Neural progenitor cell (in vitro differentiated cells): ENCODE measurements around the gene ACOX3. TPM values are rescaled to one million over a fixed set of nuclear protein-coding genes. Genes with fewer than 3 reads are reported as not detected.

Experiments used
- DNase-seq: peaks from one replicate; pipeline ENCODE4 v3.0.0-alpha.2; 2016; ENCODE audit warnings: low spot score
- H2AFZ ChIP-seq: fragments of 200-600 bp; sonication (generic); replicated peaks from 2 replicates; pipeline ENCODE4 v1.6.1; 2016; ENCODE audit warnings: antibody characterized with exemption
- H3F3A ChIP-seq: fragments of 200-600 bp; sonication (generic); 2 replicates; pipeline ENCODE4 v1.6.1; 2016; ENCODE audit warnings: antibody characterized with exemption, low read depth
- H3K27ac ChIP-seq: fragments of 200-600 bp; sonication (generic); 2 replicates; pipeline ENCODE4 v1.5.1; 2016; ENCODE audit warnings: mild to moderate bottlenecking
- H3K27me3 ChIP-seq: fragments of 200-600 bp; sonication (generic); 2 replicates; pipeline ENCODE4 v1.6.1; 2016; ENCODE audit warnings: mild to moderate bottlenecking, moderate library complexity
- H3K36me3 ChIP-seq: fragments of 200-600 bp; sonication (generic); 2 replicates; pipeline ENCODE4 v1.5.1; 2016
- H3K4me1 ChIP-seq: fragments of 200-600 bp; sonication (generic); 2 replicates; pipeline ENCODE4 v1.6.1; 2016; ENCODE audit warnings: mixed run types
- H3K4me2 ChIP-seq: fragments of 200-600 bp; sonication (generic); 2 replicates; pipeline ENCODE4 v1.6.1; 2016
- H3K4me3 ChIP-seq: fragments of 200-600 bp; sonication (generic); 2 replicates; pipeline ENCODE4 v1.5.1; 2016
- H3K79me2 ChIP-seq: fragments of 200-600 bp; sonication (generic); 2 replicates; pipeline ENCODE4 v1.6.1; 2016; ENCODE audit warnings: low read depth
- H3K9ac ChIP-seq: fragments of 200-600 bp; sonication (generic); 2 replicates; pipeline ENCODE4 v1.6.1; 2016
- H3K9me3 ChIP-seq: fragments of 200-600 bp; sonication (generic); 2 replicates; pipeline ENCODE4 v1.5.1; 2016; ENCODE audit warnings: low read depth
- H4K20me1 ChIP-seq: fragments of 200-600 bp; sonication (generic); 2 replicates; pipeline ENCODE4 v1.6.1; 2016; ENCODE audit warnings: low read depth
- H3K27ac Mint-ChIP-seq: 3 replicates; pipeline ENCODE4 v1.8.0; 2021; ENCODE audit warnings: mixed read lengths
- H3K27me3 Mint-ChIP-seq: 2 replicates; pipeline ENCODE4 v1.8.0; 2022; ENCODE audit warnings: low read depth, mild to moderate bottlenecking, inconsistent platforms, moderate library complexity, mixed read lengths; ENCODE audit not compliant: insufficient read depth
- H3K36me3 Mint-ChIP-seq: 3 replicates; pipeline ENCODE4 v1.8.0; 2021; ENCODE audit warnings: mixed read lengths
- H3K4me1 Mint-ChIP-seq: 3 replicates; pipeline ENCODE4 v1.8.0; 2021; ENCODE audit warnings: mixed read lengths
- H3K4me3 Mint-ChIP-seq: 3 replicates; pipeline ENCODE4 v1.8.0; 2021; ENCODE audit warnings: mild to moderate bottlenecking, moderate library complexity, mixed read lengths
- H3K9me3 Mint-ChIP-seq: 3 replicates; pipeline ENCODE4 v1.8.0; 2020; ENCODE audit warnings: mixed read lengths
- CTCF ChIP-seq: fragments of 200-600 bp; sonication (generic); IDR thresholded peaks from 2 replicates; pipeline ENCODE4 v1.5.1; 2017; ENCODE audit warnings: antibody characterized with exemption, mild to moderate bottlenecking
- EZH2 ChIP-seq: fragments of 200-600 bp; sonication (generic); IDR thresholded peaks from 2 replicates; pipeline ENCODE4 v1.6.1; 2017; ENCODE audit warnings: antibody characterized with exemption, mild to moderate bottlenecking, moderate library complexity
- EZH2phosphoT487 ChIP-seq: fragments of 200-600 bp; sonication (generic); IDR thresholded peaks from 2 replicates; pipeline ENCODE4 v1.6.1; 2017; ENCODE audit warnings: antibody characterized with exemption
- total RNA-seq: library from RNA; depleted of rRNA; stranded (reverse); fragments of >200 nt; gene quantifications from 2 replicates; pipeline ENCODE4 v1.2.3, GENCODE V29; 2015; ENCODE audit warnings: low replicate concordance

Gene ACOX3
- total RNA-seq, 1 donor from 2014 or later = 14.0 TPM

- no peaks in the 10 kb centered on the region for H3K27me3 ChIP-seq
- H3F3A ChIP-seq = peaks cover 6% of the 10 kb centered on the region
- H3K4me1 Mint-ChIP-seq = peaks cover 4% of the 10 kb centered on the region
- no peaks in the 10 kb centered on the region for H4K20me1 ChIP-seq
- H3K4me2 ChIP-seq = no peak overlapping the region
- no peaks in the 10 kb centered on the region for H3K36me3 ChIP-seq
- H3K27ac ChIP-seq = no peak overlapping the region
- TF ChIP-seq CTCF (no peak), EZH2phosphoT487 (no peak), EZH2 (no peak)
- no peak overlapping the region for H3K4me3 ChIP-seq
- H3K9me3 Mint-ChIP-seq = no peaks in the 10 kb centered on the region
- H3K36me3 Mint-ChIP-seq = peaks cover 13% of the 10 kb centered on the region
- peaks cover 2% of the 10 kb centered on the region for H3K27me3 Mint-ChIP-seq
- H3K4me3 Mint-ChIP-seq = no peak overlapping the region
- no peak for DNase-seq
- H3K27ac Mint-ChIP-seq = no peak overlapping the region
- H3K9me3 ChIP-seq = no peaks in the 10 kb centered on the region
- H3K4me1 ChIP-seq = no peaks in the 10 kb centered on the region
- H3K9ac ChIP-seq = no peak overlapping the region
- H2AFZ ChIP-seq = no peak overlapping the region
- H3K79me2 ChIP-seq = no peaks in the 10 kb centered on the region
These were observed 23.9 kb upstream of the ACOX3 start for GRCh38 chr4:8464381-8464780.

- Histone ChIP-seq H3K27me3 (no peaks in the 10 kb centered on the region), H3K4me1 (no peaks in the 10 kb centered on the region), H3K27ac (no peak overlapping the region), H4K20me1 (no peaks in the 10 kb centered on the region), H3K36me3 (no peaks in the 10 kb centered on the region), H2AFZ (no peak overlapping the region), H3F3A (peaks cover 6% of the 10 kb centered on the region), H3K4me3 (no peak overlapping the region), H3K9ac (no peak overlapping the region), H3K79me2 (no peaks in the 10 kb centered on the region), H3K4me2 (no peak overlapping the region), H3K9me3 (no peaks in the 10 kb centered on the region)
- Mint-ChIP-seq H3K27me3 (no peaks in the 10 kb centered on the region), H3K36me3 (peaks cover 9% of the 10 kb centered on the region), H3K4me3 (no peak overlapping the region), H3K4me1 (no peaks in the 10 kb centered on the region), H3K9me3 (no peaks in the 10 kb centered on the region), H3K27ac (no peak overlapping the region)
- TF ChIP-seq CTCF (no peak), EZH2 (no peak), EZH2phosphoT487 (no peak)
- DNase-seq = no peak
These were observed 23.3 kb upstream of the ACOX3 start for GRCh38 chr4:8463811-8464210.

GRCh38 chr4:8461616-8462015 lies 21.1 kb upstream of the ACOX3 start:
- H3K36me3 Mint-ChIP-seq = peaks cover 12% of the 10 kb centered on the region
- H3F3A ChIP-seq = no peaks in the 10 kb centered on the region
- H3K9me3 Mint-ChIP-seq = no peaks in the 10 kb centered on the region
- no peak overlapping the region for H3K9ac ChIP-seq
- TF ChIP-seq EZH2phosphoT487 (no peak), EZH2 (no peak), CTCF (no peak)
- H3K36me3 ChIP-seq = no peaks in the 10 kb centered on the region
- no peaks in the 10 kb centered on the region for H3K4me1 Mint-ChIP-seq
- no peaks in the 10 kb centered on the region for H3K4me1 ChIP-seq
- no peak overlapping the region for H3K4me3 ChIP-seq
- no peaks in the 10 kb centered on the region for H3K9me3 ChIP-seq
- no peak overlapping the region for H2AFZ ChIP-seq
- no peaks in the 10 kb centered on the region for H3K79me2 ChIP-seq
- no peak overlapping the region for H3K4me3 Mint-ChIP-seq
- H3K27me3 Mint-ChIP-seq = no peaks in the 10 kb centered on the region
- no peak for DNase-seq
- H3K27ac ChIP-seq = no peak overlapping the region
- H3K27ac Mint-ChIP-seq = no peak overlapping the region
- H3K4me2 ChIP-seq = no peak overlapping the region
- H4K20me1 ChIP-seq = no peaks in the 10 kb centered on the region
- no peaks in the 10 kb centered on the region for H3K27me3 ChIP-seq
